C1 segment of cervical spinal cord (tissue), 14 donors: ENCODE measurements around the gene UGT2B28.
"Not testable (repeated sequence)": the region's sequence is repeated elsewhere in the genome, so short reads cannot be mapped to it uniquely, and the experiment has no call there.

Source experiments
- DNase-seq, 14 donors: peaks; one replicate each; lab custom pipeline; 2025; lab: John Stamatoyannopoulos, UW

The UGT2B28 gene

GRCh38 chr4:69280081-69280480 is at the start of gene UGT2B28:
UGT2B28 (plus strand) TSS chr4:69280475; CDS start chr4:69280501, 26 bp downstream.
- DNase-seq, result not testable (repeated sequence)

GRCh38 chr4:69239092-69239491 is 41.2 kb upstream of the UGT2B28 start:
- DNase-seq, result no peak

DNA sequence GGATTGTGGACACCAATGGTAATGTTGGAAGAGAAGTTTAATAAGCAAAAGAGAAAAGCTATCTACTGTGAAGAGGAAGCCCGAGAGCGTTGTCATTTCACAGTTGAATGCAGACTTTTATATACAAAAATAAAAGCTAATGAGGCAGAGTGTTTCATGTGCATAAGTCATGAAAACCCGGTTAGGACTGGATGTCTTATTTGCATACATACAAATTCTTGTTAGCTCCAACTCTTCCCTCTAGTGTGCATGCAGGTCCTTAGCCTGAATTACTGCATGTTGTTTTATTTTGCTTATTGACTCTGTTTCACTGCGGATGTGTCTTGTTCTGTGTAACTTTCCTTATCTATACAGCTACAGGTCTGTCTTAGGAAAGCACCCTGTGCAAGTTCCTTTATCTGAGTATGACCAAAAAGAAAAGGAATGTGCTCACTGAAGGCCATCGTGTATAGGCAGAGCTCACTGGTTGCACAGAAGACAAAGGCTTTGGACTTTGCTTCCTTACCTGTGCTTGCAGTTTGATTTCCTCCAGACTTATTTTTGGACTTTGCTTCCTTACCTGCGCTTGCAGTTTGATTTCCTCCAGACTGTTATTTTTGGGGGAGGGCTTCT is 40.6 kb upstream of the UGT2B28 start:
- DNase-seq, result no peak

- DNase-seq, result not testable (repeated sequence)
Measured at GRCh38 chr4:69240787-69241186, 39.5 kb upstream of the UGT2B28 start.

DNA sequence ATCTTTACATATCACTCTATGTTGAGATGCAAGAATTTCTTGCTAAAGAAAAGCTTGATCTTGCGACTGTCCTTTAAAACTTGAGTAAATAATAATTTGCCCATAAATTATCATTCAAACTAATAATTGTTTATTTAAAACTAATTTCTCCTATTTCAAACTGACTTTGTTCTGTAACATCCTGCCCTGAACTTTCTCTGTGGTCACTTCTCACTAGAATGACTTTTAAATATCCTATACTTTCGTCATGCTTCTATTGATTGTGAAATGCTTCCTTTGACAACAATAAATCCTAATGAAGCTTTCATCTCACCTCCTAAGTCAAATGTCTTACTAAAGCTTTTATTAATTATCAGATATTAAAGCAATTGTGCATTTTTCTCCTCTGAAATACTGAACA is 38.5 kb upstream of the UGT2B28 start:
- DNase-seq, result not testable (repeated sequence)

DNA sequence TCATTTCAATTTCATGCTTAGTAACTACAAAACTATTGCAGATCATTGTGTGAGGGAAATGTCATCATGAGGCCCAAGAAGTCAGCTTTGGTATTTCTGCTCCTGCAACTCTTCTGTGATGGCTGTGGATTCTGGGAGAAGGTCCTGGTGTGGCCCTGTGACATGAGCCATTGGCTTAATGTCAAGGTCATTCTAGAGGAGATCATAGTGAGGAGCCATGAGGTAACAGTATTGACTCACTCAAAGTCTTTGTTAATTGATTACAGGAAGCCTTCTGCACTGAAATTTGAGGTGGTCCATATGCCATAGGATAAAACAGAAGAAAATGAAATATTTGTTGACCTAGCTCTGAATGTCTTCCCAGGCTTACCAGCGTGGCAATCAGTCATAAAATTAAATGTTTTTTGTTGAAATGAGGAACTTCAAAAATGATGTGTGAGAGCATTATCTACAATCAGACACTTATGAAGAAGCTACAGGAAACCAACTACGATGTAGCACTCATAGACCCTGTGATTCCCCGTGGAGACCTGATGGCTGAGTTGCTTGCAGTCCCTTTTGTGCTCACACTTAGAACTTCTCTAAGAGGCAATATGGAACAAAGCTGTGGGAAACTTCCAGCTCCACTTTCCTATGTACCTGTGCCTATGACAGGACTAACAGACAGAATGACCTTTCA is 37.6 kb upstream of the UGT2B28 start:
- DNase-seq, result not testable (repeated sequence)

- DNase-seq, result not testable (repeated sequence)
Measured at GRCh38 chr4:69250884-69251283, 29.4 kb upstream of the UGT2B28 start.

DNA sequence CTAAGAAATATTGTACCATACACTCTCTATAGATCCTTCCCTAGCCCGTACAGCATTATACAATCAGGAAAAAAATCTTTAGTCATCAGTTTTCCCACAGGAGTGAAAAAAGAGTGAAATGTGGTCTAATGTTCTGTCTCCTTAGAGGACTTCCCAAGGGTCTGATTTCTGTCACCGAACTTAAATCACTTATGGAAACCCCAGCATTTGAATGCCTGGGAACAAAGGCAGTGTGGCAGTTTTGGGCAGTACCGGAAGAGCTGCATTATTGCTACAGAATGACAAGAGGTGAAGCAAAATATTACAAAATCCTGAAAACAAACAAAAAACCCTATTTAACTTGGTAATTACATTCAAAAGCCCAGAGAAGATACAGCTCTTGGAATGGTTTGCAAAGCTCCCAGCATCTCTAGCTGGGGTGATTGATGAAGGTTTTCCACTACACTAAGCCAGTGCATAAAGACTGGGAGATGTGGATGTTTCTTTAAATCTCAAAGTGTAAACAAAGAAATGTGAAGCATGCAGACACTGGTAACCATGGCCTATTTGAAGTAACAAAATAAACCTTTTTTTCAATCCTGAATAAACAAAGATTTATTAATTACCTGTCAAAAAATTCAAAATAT is 27.0 kb upstream of the UGT2B28 start:
- not testable (repeated sequence) for DNase-seq

DNA sequence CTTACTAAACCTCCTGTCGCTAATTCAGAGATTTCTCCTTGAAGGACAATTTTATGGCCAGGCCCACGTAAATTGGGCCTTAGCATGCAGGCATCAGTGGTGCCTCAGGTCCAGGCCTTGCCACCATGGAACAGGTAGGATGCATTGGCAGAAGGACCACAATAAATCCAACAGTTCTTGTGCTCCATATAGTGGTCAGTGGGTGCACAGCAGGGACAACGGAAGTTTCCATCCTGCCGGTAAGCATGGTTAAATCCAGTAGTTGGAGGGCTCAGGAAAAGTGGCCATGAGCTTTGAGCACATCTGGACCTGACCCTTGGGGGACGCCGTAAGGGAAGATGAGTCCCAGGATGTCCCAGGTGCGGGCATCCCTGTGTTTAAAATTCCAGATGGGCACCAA is 11.7 kb upstream of the UGT2B28 start:
- DNase-seq, result not testable (repeated sequence)

DNA sequence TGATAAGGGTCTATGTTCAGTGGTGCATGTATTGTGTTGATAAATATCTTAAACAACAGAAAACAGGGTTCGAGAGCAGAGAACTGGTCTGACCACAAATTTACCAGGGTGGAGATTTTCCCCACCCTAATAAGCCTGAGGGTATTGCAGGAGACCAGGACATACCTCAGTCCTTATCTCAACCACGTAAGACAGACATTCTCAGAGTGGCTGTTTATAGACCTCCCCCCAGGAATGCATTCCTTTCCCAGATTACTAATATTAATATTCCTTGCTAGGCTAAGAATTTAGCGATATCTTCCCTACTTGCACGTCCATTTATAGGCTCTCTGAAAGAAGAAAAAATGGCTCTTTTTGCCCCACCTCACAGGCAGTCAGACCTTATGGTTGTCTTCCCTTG is 16.1 kb downstream of the UGT2B28 start:
- not testable (repeated sequence) for DNase-seq

GRCh38 chr4:69308426-69309033 is 28.3 kb downstream of the UGT2B28 start:
- DNase-seq, result not testable (repeated sequence)

- DNase-seq, result not testable (repeated sequence)
Measured at GRCh38 chr4:69309549-69310076, 29.3 kb downstream of the UGT2B28 start.

GRCh38 chr4:69310262-69310661 is 30.0 kb downstream of the UGT2B28 start:
- not testable (repeated sequence) for DNase-seq

GRCh38 chr4:69317669-69318298 is 37.5 kb downstream of the UGT2B28 start:
- DNase-seq, result peak in 2 of 14 donors; percentile 0 to 1

GRCh38 chr4:69321153-69321729 is 41.0 kb downstream of the UGT2B28 start:
- no peak for DNase-seq

DNA sequence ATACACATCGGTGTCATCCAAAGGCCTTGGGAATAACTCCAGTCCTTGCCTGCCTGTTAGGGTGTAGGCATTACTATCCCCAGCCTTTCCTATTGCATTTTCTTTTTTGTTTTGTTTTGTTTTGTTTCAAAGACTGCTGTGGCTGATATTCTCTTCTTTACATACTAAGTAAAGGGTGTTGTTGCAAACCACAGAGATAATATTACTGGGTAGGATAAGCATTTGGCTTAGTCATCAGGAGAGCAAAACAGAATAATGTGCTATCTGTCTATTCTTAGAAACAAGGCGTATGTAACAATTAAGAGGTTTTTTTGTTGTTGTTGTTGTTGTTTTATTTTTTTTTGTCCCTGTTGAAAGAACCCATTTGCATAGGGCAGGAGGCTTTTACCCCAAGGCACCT is 41.8 kb downstream of the UGT2B28 start:
- DNase-seq, result no peak

GRCh38 chr4:69323284-69323683 is 43.0 kb downstream of the UGT2B28 start:
- no peak for DNase-seq

GRCh38 chr4:69330345-69331047 is 50.2 kb downstream of the UGT2B28 start:
- DNase-seq, result no peak

DNA sequence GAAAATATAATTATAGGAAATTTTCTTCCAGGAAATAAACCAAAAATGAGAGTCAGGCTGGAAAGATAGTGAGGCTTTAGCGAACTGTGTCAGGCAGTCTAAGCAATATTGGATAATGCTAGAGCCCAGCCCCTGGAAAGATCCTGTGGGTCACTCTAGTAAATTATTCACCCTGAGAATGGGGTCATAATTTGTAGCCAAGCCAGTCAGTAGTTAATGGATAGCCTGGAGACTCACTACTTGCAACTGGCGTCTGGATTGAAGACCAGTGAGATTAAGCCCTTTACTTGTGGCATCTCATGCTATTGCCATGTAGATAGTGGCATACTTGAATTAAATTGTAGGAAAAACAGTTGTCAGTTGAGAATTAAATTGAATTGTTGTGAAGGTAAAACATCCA is 51.0 kb downstream of the UGT2B28 start:
- DNase-seq, result not testable (repeated sequence)

GRCh38 chr4:69335485-69335884 is 55.2 kb downstream of the UGT2B28 start:
- DNase-seq, result not testable (repeated sequence)

DNA sequence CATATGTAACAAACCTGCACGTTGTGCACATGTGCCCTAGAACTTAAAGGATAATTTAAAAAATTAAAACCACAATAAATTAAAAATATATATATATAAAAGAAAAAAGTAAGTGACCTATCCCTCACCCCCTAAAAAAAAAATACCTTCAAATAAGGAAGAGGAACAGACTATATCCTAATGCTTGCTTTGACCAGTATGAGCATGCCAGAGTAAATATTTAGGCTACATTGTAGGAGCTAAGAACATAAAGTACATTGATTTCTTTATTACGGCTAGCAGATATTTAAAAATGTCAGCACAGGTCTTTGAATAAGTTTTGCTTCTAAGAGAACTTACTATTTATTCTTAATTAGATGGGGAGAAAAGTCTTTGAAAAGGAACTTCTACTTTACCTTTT is 62.8 kb downstream of the UGT2B28 start:
- DNase-seq, result not testable (repeated sequence)
